ENCODE data around the gene NREP.

- TF ChIP-seq POLR2A (IDR thresholded peaks at IDR 0.05) (no peak), CTCF (IDR thresholded peaks at IDR 0.05) (no peak)
Measured at GRCh38 chr5:111805071-111805470, 48.1 kb upstream of the NREP start.

Data from testis (tissue), 2 donors.